Measurements from ENCODE around the gene PALM3.

Gene PALM3, protein sequence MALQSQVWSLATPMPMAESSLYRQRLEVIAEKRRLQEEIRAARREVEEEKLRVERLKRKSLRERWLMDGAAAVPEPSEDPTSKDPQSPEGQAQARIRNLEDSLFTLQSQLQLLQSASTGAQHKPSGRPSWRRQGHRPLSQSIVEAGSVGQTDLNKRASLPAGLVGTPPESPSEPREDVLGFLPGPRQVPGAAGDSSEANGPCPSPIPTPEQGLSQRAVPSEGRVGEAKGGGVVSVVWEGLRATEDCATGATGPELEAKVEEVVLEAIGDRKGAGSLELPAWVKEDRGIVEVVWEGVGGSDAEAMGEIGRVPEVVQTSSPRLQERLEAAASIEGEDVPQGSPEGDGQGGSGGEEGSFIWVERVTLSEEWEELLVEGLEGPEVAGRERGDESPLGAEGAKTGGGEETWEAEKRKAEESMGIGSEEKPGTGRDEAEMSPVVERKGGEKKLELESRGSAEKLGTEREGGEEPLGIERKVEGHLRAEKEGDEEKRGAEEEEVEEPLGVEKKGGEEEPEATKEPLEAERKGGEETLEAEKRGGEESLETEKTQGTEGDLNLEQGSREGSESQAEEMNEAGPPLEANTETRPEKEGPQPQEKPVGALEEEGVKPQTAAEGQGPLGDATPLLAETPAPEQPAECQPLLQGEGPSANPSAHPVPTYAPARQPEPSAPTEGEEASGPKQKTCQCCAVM
- total RNA-seq: 0 to 0.05 (median 0.04) reads per million in 3 experiments

- DNase-seq: no peak
Measured at GRCh38 chr19:14061751-14062557, at the start of gene PALM3. Gene PALM3 (minus strand): TSS chr19:14062076. CDS start chr19:14061980, 96 bp downstream.

GRCh38 chr19:14111486-14111885 lies 49.6 kb upstream of the PALM3 start:
- no peak for DNase-seq

GRCh38 chr19:14110650-14111049 lies 48.8 kb upstream of the PALM3 start:
- no peak for DNase-seq

GRCh38 chr19:14107581-14108461 lies 45.9 kb upstream of the PALM3 start:
- no peak for DNase-seq

DNA sequence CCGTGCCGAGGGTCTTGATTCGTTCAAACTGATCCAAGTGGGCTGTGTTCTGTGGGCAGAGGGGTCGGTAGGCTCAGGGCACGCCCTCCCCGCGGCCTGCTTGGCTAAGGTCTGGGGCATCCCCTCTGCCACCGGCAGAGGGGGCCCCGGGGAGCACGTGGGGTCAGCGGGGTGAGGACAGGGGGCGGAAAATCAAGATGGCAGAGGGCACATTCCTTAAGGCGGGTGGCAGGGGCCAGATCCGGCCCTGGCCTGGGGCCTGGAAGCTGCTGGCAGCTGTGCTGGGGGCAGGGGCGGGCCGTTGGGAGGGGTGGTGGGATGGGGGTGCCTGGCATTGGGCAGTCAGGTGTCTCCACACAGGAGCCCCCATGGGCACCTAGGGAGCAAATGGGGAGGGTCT lies 45.0 kb upstream of the PALM3 start:
- DNase-seq: no peak

DNA sequence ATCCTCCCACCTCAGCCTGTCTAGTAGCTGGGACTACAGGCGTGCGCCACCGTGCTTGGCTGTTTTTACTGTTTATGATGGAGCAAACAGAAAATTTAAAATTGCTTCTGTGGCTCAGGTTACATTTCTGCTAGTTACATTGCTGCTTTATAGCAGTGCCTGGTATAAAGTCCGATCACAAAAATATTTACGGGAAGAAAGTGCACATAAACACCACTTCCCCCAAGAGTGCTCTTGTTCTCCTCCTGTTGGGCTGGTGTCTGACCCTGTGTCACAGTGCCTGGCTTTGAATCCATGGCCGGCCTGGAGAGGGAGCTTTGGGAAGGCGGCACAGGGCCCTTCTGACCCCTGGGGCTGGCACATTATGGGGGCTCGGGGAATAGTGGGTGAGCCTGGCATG lies 43.8 kb upstream of the PALM3 start:
- DNase-seq: no peak

DNA sequence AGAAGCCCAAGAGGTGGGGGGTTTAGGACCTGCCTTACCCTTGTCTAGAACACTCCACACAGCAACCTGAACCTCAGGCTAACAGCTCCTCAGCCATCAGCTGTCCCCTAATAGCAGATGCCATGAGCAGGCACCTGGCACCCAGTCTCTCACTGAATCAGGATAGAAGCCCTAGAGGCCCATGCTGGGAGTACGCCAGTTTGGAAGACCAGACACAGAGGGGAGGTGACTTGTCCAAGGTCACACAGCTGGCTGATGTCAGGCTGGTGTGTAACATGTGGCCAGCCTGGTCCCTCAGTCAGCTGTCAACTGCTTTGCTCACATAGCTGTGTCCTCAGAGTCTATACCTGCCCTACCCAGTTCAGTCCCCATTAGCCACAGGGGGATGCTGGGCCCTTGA lies 41.4 kb upstream of the PALM3 start:
- DNase-seq: no peak

DNA sequence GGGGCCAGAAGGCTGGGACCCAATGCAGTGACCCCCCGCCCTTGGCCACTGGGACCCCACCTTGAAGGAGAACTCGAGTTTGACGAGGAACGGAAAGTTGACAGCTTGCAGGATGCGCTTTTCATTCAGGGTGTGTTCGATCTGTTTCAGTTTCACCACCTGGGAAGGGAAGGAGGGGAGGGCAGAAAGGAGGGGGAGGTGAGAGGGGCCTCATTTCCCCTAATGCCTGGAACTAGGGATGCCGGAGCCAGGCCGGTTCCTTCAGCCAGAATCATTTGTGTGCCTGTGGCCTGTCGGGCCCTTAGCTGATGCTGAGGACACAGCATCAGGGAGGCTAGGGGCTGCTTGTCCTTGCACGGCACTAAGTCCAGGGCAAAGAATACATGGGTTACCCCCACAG lies 40.9 kb upstream of the PALM3 start:
- DNase-seq: no peak

DNA sequence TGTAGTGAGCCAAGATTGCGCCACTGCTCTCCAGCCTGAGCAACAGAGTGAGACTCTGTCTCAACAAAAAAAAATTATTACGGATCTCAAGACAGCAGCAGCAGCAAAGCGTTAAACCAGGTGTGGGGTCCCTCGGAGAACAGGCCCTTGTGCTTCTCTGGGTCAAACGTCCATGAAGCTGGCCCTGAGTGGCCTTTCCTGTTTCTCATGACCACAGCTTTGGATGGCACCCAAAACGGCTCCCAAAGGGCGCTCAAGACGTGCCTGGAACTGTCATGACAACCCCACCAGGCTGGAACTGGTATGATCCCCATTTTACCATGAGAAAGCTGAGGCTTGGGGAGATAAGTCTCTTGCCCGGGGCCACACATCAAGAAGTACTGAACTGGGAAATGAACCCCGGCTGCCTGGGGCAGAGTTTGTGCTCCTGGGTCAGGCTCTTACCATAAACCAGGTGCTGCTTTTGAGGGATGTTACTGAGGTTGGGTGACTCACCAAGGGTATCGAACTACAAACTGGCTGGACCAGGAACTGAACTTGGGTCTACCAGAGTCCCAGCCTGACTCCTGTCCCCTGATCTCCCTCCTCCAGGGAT lies 40.3 kb upstream of the PALM3 start:
- DNase-seq: no peak

GRCh38 chr19:14101003-14101545 lies 39.2 kb upstream of the PALM3 start:
- DNase-seq: no peak

GRCh38 chr19:14097532-14098151 lies 35.8 kb upstream of the PALM3 start:
- no peak for DNase-seq

GRCh38 chr19:14096272-14096992 lies 34.6 kb upstream of the PALM3 start:
- no peak for DNase-seq

DNA sequence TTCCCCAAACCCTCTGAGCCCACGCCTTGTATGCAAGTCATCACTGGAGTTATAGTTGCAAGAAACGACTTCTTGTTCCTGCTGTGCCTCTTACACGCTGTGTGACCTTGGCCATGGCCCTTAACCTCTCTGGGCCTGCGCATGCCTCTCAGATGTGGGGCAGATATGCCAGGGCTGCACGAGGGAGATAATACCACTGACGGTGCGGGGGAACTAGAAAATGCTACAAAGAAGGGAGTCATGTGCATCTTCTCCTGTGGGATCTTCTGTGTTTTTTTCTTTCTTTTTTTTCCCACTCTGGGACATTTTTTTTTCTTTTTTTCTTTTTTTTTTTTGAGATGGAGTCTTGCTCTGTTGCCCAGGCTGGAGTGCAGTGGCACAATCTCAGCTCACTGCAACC lies 33.0 kb upstream of the PALM3 start:
- no peak for DNase-seq

GRCh38 chr19:14093117-14093823 lies 31.4 kb upstream of the PALM3 start:
- no peak for DNase-seq

DNA sequence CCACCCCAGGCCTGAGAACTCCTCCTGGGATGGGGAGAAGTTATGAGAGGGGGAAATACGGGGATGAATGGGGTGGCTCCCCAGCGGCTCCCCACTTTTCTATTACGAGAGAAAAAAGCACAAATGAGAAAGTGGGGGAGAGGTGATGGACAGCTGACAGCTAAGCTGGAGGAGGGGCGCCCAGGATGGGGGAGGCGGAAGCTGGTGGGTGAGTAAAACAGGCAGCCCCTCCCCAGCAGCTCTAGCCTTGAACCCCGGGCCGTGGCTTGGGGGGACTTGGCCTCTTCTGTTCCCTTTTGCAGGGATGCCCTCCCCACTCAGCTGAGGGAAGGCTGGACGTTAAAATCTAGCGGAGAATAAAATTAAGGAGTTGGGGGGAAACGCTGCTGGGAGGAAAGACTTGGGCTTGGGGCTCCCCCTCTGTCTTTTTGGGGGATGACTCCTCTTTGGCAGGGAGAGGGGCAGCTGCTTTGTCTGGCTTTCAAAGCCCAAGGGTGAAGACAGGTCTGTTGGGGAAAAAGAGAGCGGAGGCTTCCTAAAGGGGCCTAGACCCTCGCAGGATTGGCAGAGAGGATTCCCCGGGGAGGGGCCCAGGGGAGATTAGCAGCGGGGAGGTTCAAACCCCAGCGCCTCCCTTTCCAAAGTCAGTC lies 30.1 kb upstream of the PALM3 start:
- DNase-seq: no peak

GRCh38 chr19:14091081-14091812 lies 29.4 kb upstream of the PALM3 start:
- peak; percentile 74 for DNase-seq

- peak; percentile 77 for DNase-seq
Measured at GRCh38 chr19:14090509-14091080, 28.7 kb upstream of the PALM3 start, which contains the start of gene SAMD1. Gene SAMD1 (minus strand): TSS chr19:14090751.
